ENCODE results near the gene ATXN1.
A peak's percentile ranks its signal among the peaks of the same experiment; 100 is the strongest.
"Not testable (repeated sequence)": the region's sequence is repeated elsewhere in the genome, so short reads cannot be mapped to it uniquely, and the experiment has no call there.

Gene ATXN1

DNA sequence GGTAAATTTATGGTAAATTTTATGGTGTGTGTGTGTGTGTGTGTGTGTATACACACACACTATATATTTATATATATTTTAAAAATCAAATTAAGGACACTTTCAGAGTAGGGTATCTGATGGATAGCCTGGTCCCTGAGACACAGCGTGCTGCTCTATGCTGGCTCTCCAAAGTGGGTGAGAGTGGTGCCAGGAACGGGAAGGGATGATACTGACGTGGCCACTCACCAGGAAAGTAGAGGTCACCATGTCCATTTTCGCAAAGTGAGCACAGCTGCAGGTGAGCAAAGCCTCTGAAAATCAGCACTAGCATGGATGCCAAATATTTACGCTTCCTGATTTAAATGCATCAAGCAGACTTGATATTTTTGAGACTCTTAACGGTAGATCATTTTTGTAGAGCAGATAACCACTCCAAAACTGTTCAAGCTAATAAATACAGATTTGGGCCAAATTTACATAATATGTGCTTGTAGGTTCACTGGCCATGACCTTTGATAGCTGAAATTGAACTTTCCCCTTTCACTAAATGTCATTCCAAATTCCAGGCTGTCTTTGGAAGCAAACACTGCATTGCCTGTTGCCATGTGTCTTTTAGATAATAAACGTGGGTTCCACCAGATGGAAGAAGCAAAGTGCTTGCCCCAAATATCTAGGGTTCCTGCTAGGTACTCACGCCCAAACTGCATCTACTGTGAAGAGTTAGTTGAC, 116.6 kb downstream of the ATXN1 start:
- DNase-seq (ENCODE audit: low spot score): no peak

DNA sequence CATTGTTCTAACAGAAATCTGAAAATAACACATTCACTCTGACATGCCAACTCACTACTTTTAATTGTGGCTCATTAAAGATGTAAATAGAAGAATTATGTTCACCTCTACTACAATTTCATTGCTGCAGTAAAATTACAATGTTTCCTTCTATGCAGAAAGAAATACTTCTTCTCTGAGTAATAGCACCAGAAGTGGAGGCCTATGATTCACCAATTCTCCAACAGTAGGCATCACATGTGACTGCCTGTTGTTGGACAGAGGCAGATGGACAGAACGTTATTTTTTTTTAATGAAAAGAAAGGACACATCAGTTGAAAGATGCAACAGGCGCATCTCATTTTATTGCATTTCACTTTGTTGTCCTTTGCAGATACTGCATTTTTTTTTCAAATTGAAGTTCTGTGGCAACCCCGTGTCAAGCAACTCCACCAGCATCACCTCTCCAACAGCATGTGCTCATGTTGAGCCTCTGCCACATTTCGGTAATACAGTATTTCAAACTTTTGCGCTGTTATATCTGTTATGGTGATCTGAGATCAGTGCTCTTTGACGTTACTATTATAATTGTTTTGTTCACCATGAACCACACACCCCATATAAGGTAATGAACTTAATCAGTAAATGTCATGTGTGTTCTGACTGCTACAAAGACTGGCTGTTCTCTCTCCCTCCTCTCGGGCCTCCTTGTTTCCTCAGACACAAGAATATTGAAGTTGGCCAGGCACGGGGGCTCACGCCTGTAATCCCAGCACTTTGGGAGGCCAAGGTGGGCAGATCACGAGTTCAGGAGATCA, 121.4 kb downstream of the ATXN1 start:
- peak; percentile 96 for DNase-seq (ENCODE audit: low spot score)

DNA sequence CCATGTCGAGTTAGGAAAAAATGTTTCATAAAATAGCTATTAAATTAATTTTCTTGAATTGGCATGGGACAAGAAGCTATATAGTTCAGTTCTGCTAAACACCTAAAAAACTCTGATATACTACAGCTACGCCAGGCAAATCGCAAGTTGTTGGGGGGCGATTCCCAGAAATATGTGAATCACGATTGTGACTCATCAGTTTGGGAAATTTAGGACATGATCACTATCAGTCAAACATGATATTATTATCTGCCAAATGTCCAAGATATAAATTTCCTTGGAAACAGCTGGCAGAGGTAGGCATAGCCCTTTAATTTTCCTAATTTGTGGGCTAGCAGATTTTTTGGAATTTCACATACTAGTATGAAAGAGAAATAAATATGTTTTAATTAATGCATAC, 123.6 kb downstream of the ATXN1 start:
- DNase-seq (ENCODE audit: low spot score): no peak

DNA sequence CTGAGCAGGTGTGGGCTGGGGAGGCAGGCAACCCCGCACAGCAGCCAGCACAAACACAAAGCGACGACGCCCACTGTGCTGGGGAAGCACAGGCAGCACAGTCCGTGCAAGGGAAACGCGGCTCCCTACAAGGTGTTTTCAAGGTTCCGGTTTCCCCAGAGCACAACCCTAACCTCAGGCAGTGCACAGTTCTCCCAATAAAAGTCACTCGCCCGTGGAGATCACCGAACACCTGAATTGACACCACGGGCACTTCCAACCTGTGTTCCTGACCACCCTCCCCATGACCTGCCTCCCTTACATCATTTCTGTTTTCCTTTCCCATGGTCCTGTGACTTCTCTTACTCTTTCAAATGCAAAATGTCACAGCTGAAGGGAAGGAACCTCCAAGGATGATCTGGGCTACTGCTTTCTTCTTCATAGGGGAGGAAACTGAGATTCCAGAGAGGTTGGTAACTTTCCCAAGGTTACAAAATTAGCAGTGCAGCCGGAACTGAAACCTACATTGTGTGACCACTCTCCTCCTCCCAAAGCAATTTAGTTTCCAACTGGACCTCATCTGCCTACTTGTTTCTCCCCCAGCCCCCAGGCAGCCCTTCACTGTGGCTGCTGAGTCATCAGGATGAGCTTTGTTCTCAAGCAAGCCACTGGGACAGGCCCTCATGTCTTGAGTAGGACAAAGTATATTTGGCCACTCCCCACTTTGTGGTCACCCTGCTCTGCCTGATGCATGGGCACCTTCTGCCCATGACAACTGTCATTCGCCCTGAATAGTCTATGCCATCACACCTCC, 125.3 kb downstream of the ATXN1 start:
- DNase-seq (ENCODE audit: low spot score): peak; percentile 92

DNA sequence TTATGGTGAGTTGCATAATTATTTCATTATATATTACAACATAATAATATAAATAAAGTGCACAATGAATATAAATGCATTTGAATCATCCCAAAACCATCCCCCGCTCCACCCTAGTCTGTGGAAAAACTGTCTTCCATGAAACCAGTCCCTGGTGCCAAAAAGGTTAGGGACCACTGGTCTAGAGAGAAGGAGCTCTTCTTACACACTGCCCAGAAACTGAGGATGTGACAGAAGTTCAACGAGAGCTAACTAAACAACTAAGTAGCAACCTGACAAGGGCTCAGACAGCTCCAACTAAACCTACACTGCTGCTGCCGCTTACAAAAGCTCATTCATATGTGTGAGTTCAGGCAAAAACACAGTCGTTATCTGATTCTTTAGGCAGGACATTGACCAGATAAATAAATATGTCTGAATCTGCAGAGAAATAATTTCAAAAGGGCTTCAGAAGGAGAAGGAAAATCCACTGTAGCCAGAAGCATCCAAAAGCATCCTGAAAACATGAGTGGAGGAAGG, 125.9 kb downstream of the ATXN1 start:
- peak; percentile 57 for DNase-seq (ENCODE audit: low spot score)

DNA sequence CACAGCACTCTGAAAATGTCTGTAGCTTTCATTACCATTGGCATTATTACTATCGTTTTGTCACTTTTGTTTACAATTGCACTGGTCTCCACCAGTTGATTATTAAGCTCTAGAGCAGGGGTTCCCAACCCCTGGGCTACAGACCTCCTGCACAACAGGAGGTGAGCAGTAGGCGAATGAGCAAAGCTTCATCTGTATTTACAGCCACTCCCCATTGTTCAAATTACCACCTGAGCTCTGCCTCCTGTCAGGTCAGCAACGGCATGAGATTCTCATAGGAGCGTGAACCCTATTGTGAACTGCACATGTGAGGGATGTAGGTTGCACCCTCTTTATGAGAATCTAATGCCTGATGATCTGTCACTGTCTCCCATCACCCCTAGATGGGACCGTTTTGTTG, 126.4 kb downstream of the ATXN1 start:
- no peak for DNase-seq (ENCODE audit: low spot score)

DNA sequence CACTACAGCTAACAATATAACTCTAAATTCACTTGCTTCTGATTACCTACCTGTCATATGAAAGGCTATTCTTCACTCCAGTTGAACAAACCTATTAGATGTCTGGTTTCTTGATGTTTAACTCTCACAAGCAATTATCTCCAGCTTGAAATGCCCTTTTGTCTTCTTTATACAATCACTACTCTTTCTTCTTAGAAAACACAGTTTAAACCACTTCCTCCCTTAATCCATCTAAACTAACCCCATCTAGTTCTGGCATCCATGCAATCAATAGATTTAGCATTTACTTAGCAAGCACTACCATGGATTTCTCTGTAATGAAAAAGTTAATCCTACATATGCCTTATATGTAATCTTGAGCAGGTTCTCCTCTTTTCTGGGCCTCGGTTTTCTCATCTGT, 127.3 kb downstream of the ATXN1 start:
- peak; percentile 74 for DNase-seq (ENCODE audit: low spot score)

DNA sequence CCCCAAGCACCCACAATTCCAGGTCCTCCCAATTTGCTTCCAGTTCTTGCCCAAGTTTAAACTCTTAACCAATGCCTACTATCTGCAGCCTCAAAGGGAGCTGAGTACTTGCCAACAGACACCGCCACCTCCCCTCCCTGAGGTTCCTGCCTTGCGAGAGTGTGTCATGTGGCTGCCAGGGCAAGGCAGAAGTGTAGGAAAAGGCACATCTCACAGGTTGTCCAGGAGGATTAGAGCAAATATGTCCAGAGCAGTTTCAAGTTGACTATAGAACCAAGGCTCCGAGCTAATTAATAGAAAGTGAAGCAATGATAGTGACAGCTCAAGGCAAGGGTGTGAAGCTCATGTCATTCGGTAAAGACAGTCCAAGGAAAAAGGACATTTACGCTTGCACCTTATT, 127.8 kb downstream of the ATXN1 start:
- DNase-seq (ENCODE audit: low spot score): no peak

DNA sequence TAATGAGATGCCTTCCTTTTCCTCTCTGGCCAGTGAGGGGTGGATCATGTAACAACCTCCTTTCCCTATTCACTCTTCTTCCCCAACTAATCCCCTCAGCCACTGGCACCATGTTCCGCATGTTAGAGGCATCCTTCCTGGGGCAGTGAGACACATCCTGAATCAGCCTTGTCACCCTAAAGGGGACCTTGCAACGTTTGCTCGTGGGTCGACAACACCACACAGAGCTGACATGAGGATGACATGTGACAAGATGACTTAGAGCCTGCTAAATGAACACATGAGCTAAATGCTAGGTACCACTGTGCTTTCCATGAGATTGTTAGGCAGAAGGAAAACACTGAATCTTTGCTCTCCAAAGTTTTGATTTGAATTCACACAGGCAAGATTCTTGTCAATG, 129.2 kb downstream of the ATXN1 start:
- DNase-seq (ENCODE audit: low spot score): no peak

DNA sequence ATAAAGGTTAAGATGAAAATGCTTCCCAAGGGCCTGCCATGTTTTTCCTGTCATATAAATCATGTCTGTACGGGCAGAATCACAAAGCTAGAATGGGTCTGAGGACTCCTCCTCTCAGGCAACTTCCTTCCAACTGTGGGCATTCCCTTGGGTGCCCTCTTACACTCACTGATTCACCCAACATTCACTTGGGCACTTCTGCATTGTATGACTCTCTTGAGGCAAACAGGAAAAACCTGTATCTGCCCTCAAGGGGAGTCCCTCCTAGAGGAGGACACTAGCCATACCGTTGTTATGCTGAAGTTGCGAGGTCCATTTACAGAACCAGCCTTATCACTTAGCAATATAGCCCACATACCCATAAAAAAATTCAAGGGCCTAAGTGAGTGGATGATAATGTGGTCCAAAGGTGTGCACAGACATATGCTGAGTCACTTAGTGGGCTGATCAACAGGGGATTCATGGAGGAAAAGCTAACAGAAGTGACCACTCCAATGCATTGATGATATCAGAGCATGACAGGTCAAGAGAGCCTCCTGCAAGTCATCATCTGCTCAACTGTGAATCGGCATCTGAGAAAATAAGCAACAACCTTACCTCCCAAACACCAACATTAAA, 131.1 kb downstream of the ATXN1 start:
- DNase-seq (ENCODE audit: low spot score): no peak

DNA sequence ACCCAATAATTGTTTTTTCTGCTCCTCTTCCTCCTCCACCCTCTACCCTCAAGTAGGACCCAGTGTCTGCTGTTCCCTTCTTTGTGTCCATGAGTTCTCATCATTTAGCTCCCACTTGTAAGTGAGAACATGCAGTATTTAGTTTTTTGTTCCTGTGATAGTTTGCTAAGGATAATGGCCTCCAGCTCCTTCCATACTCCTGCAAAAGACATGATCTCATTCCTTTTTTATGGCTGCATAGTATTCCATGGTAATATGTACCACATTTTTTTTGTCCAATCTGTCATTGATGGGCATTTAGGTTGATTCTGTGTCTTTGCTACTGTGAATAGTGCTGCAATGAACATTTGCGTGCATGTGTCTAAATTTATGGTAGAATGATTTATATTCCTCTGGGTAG, 132.7 kb downstream of the ATXN1 start:
- not testable (repeated sequence) for DNase-seq (ENCODE audit: low spot score)

DNA sequence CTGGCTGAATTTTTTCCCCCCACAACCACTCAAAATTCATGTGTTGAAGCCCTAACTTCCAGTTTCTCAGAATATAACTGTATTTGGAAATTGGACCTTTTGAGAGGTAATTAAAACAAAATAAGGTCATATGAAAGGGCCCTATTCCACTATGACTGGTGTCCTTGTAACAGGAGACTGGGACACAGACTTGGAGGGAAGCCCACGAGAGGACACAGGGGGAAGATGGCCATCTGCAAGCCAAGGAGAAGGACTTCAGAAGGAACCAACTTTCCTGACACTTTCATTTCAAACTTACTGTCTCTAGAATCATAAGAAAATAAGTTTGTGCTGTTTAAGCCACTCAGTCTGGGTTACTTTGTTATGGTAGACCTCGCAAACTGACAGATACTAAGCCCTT, 134.6 kb downstream of the ATXN1 start:
- DNase-seq (ENCODE audit: low spot score): no peak

DNA sequence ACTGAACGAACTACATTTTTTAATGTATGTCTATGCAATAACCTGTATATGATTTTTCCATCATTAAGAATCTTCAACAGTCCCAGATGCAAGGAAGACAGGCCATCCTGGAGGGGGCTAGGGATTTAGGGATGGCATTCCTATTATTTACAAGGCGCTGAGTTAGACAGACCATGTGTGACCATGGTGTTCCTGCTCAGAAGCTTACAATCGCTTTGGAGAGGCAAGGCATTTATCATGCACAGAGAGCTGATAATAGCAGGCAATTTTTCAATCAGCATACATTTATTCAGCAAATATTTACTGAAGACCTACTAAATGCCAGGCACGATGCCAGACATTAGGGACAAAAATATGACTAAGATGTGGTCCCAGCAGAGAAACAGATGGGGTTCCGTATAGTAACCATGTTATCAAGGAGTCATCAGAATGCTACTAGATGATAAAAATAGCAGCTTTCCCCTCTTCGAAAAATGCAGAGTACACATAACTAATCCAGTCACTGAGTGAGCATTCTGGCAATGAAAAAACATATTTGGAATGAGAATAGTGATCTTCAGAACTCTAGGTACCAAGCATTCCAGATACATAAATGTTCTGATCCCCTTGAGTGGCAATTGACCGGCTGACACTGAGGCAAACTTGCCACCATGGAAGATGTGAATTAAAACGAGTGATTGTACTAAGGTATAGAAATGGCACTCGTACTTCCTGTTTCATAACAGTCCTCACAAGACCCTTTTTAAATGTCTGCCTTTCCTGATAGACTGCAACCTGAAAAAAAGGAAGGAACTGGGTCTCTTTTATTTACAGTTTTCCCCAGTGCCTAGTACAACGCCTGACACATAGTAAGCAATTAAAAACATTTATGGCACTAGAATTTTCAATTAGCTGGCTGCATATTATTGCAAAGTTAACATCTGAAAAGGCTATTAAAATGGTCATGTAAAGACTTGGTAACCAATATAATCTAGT, 135.7 kb downstream of the ATXN1 start:
- DNase-seq (ENCODE audit: low spot score): no peak

DNA sequence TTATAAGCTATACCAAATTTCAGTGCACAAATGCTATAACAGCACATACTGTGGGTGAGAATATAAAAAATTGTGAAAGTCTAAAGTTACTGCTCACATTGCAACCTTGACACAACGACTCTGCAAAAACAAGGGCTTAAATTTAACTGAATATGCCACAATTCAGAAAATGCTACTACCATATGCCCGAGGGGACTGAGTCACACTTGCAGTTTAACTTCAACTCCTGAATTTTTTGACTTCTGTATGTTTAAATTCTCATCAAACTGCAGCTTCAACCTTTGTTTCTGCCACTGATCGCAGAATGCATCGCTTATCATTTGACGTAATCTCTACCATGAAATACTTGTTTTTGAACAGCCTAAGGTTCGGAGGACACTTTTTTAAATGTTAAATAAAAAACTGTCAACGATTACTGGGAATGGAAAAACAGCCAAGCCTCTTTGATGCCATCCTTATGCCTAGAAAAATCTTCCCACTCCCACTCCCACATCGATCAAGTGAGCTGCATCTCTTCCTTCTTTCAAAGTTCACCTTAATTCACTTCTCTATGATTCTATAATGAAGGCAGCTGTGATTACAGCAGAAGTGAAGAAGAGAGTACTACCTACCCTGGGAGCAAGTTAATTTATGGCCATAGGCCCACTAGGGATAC, 136.5 kb downstream of the ATXN1 start:
- DNase-seq (ENCODE audit: low spot score): no peak

DNA sequence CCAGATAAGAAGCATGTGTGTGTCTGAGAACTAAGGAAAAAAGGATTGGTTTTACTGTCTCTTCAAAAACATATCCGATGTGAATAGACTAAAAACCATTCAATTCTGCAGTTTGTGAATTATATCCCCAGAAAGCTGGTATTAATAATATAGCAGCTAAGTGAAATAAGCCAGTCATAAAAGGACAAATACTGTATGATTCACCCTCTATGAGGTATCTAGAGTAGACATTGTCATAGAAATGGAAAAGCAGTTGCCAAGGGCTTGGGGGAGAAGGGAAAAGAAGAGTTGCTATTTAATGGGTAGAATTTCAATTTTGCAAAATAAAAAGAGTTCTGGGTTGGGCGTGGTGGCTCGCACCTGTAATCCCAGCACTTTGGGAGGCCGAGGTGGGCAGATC, 137.5 kb downstream of the ATXN1 start:
- DNase-seq (ENCODE audit: low spot score): no peak

DNA sequence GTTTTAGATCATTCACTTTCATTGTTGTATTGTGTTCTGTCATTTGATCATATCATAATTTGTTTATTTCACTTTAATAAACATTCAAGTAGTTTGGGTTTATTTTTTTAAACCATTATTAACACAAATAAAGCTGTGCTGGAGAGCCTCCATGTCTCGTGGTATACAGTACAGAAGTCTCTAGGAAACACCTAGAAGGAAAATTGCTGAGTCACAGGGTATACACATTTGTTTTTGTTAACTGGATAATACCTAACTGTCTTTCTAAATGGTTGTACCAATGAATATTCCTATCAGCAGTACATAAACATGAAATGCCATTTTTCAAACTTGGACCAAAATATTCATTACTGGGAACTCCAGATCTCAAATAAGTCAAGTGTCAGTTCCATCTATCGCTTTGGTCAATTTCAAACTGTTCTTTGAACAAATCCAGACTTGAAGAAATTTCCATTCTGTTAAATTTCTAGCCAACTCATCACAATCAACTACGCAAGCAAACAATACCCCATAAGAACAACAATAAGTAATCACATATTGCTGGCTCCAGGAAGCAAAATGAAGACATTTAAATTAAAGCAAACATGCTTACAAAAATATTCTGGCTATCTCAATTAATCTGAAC, 138.1 kb downstream of the ATXN1 start:
- DNase-seq (ENCODE audit: low spot score): no peak

DNA sequence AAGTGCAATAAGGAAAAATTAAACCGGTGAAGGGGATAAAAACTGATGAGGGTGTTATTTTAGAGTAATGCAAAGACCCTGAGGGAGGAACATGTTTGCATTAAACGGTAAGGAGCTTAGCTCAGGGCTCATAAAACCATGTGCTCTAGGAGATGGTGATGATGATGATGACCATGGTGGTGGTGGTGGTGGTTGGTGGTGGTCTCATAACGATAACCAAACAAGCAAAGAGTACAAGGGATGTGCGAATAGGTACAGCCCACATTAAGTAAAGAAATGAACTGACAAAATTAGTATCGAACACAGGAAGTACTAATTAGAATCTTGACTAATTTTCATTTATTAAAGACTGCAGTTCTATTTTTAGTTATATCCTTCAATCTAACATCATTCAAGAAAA, 139.1 kb downstream of the ATXN1 start:
- no peak for DNase-seq (ENCODE audit: low spot score)

DNA sequence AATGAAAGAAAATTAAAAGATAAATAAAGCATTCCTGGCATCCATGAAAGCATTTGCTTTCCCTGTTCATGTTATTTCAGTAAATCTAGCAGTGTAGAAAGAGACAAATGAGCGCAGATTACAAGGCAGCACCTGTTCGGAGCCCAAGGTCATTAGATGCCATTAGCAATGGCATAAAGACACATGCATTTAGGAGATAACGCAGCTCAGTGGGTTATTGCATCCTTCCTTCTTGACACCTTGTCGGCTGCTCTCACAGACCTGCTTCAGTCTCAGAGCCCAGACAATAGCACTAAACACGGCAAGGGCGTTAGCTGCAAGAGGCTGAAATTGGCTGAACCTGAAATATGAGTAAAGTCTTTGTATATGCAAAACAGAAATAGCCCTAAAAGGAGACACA, 140.3 kb downstream of the ATXN1 start:
- no peak for DNase-seq (ENCODE audit: low spot score)

DNA sequence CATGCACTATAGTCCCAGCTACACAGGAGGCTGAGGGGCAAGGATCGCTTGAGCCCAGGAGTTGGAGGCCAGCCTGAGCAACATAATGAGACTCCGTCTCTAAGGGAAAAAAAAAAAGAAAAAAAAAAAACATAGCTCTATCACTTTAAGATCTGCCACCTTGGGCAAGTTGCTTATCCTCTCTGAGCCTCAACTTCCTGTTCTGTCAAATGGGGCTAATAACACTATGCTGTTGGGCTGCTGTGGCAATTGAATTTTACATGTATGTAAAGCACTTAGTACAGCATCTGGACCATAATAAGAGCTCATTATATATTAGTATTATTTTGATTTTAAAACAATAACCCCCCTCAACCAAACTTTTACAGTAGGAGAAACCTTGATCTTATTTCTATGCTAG, 141.5 kb downstream of the ATXN1 start:
- DNase-seq (ENCODE audit: low spot score): no peak

DNA sequence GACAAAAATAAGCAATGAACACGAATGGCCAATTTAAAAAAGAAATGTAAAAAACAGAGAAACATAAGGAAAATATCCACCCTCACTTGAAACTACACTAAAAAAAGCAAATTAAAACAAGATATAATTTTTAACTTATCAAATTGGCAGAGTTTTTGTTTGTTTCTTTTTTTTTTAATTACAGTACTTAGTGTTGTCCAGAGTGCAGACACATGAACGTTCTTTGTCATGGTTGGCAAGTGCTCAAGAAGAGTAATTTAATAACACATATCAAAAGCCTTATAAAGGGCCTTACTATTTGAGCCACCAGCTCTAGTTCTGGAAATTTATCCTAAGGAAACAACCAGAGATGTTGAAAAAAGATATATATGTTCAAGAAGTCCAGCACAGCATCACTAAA, 142.3 kb downstream of the ATXN1 start:
- no peak for DNase-seq (ENCODE audit: low spot score)
